Measurements from ENCODE around the gene AGAP2.
A peak's percentile ranks its signal among the peaks of the same experiment; 100 is the strongest.

AGAP2 gene

DNA sequence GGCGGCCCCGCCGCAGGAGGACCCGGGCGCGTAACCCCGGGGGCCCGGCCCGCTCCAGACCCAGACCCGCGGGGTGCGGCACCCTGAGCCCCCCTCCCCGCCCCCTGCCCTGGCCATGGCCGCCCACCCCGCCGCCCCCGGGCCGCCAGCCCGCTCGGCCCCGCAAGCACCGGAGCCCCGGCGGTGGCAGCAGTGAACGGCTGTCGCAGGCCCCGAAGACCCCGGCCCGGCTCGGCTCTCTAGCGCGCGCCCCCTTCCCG, 16.6 kb upstream of the AGAP2 start:
- ChIA-PET CTCF (interaction anchor here (1.3 to 2.4 kb wide), 2 partner anchors 148 to 150 kb away, joined by 3 to 12 read pairs; no protein-coding TSS in a partner anchor), POLR2A (no interaction called here)
- no peak for DNase-seq (ENCODE audit: extremely low spot score)
- TF ChIP-seq, protein P1, sequence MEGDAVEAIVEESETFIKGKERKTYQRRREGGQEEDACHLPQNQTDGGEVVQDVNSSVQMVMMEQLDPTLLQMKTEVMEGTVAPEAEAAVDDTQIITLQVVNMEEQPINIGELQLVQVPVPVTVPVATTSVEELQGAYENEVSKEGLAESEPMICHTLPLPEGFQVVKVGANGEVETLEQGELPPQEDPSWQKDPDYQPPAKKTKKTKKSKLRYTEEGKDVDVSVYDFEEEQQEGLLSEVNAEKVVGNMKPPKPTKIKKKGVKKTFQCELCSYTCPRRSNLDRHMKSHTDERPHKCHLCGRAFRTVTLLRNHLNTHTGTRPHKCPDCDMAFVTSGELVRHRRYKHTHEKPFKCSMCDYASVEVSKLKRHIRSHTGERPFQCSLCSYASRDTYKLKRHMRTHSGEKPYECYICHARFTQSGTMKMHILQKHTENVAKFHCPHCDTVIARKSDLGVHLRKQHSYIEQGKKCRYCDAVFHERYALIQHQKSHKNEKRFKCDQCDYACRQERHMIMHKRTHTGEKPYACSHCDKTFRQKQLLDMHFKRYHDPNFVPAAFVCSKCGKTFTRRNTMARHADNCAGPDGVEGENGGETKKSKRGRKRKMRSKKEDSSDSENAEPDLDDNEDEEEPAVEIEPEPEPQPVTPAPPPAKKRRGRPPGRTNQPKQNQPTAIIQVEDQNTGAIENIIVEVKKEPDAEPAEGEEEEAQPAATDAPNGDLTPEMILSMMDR (IDR thresholded peaks at IDR 0.05; ENCODE audit: control extremely low read depth, extremely low read depth, low read depth, missing control alignments), result no peak

DNA sequence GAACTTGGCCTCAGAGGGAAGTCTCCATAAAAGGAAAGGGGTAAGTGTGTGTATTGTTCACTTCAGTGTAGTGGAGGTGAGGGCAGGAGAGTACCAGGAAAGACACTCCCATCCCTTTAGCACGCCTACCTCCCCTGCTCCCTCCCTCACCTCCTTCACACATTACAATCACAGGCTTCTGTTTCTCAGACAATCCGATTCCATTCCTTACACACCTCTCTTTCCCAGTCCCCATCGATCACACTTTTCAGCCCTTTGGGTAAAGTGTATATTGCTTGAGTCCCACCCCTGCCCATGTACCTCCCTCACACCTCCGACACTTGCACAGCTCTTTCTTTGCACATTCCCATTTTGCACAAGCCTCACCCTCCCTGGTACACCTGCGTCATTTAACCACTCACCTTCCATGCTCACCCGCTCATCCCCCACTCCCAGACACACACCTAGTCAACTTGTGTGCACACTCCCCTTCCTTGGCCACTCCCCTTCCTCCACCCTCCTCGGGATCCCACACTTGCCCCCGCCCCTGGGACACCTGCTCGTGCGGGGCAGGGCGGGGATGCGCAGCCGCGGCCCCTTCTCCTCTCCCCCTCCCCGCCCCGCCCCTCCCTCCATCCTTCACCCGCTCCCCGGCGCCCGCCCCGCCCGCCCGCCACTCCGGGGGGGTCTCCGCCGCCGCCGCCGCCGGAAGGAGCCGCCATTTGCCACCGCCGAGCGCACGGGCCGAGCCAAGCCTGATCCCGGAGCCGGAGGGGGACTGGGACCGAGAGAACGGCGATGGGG, 16.1 kb upstream of the AGAP2 start, which contains the start of gene MARCHF9:
MARCHF9 (plus strand) TSS at position 693 of the 783 bp plus-strand sequence. CDS start 426 bp downstream, outside the sequence.
- TF ChIP-seq, protein P1 (IDR thresholded peaks at IDR 0.05; ENCODE audit: control extremely low read depth, extremely low read depth, low read depth, missing control alignments), result no peak
- CTCF ChIA-PET, result interaction anchor here (0.9 to 2.4 kb wide), 5 partner anchors 10 to 268 kb away, joined by 3 to 12 read pairs (median 3); partner anchors contain the start of gene TSPAN31
- peak; percentile 86 for DNase-seq (ENCODE audit: extremely low spot score)

DNA sequence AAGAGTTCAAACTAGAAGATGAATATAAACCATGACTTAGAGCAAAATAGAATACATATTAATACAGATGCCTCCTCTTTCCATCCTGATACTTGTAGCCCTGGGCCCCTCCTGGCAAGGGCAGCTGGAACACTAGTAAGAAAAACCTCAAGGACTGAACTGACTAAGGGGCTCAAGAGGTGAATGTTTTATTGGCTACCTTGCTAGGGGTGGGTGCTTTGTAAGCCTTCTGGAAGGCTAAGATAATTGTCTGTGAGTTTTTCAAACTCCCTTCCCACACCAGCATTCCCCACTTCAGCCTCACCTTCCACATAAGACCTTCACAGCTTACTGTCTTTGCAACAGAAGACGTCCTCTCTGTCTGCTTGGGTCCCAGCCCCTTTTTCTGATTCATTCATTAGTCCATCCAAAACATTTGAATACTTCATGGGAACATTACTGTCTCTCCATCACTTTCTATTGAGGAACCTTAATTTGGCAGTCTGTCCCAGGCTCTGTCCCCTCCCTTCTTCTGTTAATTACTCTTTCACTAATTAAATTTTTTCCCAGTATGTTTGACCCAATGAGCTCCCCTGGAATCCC, 15.3 kb upstream of the AGAP2 start:
- CTCF ChIA-PET, result interaction anchor here (0.9 to 1.3 kb wide), 4 partner anchors 9 to 267 kb away, joined by 3 read pairs; partner anchors contain the start of gene TSPAN31
- TF ChIP-seq, protein P1 (IDR thresholded peaks at IDR 0.05; ENCODE audit: control extremely low read depth, extremely low read depth, low read depth, missing control alignments), result no peak
- DNase-seq (ENCODE audit: extremely low spot score), result no peak
- POLR2A ChIA-PET, result no interaction called here

More for the DNA sequence above, 16.1 kb upstream of the AGAP2 start, which contains the start of gene MARCHF9:
- POLR2A ChIA-PET, result no interaction called here

DNA sequence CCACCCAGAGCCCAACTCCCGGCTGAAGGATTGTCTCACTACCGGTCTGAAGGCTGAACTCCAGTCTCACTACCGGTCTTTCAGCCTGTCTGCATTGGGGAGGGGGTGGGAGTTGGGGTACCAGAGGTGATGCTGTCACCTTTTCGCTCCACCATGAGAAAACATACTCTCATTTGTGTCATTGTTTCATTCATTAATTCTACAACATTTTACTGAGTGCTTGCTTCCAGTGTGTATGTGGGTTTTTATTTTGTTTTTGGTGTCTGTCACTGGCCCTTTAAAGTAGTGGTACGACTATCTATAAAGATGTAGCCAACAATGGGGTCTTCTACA, 14.1 kb upstream of the AGAP2 start:
- POLR2A ChIA-PET, result no interaction called here
- CTCF ChIA-PET, result interaction anchor here (1.2 kb wide), 1 partner anchor 294 kb away, joined by 3 read pairs; the partner anchor contains the start of gene GLI1
- TF ChIP-seq, protein P1 (IDR thresholded peaks at IDR 0.05; ENCODE audit: control extremely low read depth, extremely low read depth, low read depth, missing control alignments), result no peak
- no peak for DNase-seq (ENCODE audit: extremely low spot score)

DNA sequence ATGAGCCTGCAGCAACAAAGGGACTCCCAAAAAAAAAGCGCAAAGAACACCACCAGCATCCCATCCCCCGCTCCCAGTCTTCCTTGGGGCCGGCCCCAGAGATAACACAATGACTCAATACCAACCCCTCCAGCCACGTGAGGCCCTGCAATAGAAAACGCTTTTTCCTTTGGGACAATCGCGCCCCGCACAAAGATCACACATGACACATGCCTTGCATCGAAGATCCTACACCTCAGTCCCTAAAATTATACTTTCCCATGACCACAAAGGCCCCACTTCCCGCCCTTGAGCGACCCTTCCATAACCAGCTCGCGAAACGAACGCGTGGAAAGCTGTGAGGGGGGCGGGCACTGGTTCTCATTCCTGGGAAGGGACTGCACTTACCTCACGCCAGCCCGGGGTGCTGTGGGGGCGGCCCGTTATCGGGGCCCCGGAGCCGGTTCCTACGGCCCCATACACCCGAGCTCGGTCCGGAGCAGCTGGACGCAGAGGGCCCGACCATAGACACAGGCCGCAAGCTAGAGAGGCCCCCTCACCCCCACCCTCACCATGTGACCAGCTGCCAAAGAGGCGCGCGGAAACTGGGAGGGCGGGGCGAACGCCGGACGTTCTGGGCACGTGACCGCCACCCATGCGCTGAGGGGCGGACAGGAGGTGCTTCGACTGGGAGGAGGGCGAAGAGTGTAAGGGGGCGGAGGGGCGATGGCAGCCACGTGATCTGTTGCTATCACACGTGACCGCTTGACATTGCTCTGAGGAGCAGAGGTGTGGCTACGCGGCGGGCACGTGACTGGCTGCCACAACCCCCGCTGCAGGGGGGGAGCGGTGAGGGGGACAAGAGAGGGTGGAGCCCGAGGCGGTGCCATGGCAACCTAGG, 13.5 kb upstream of the AGAP2 start, which contains the start of gene CDK4:
CDK4 (minus strand) TSS at position 523 of the 880 bp plus-strand sequence. CDS start 593 bp downstream, outside the sequence.
- TF ChIP-seq, protein P1 (IDR thresholded peaks at IDR 0.05; ENCODE audit: control extremely low read depth, extremely low read depth, low read depth, missing control alignments), result no peak
- DNase-seq (ENCODE audit: extremely low spot score), result peak; percentile 97
- ChIA-PET CTCF (interaction anchor here (0.8 to 1.2 kb wide), 4 partner anchors 9 to 293 kb away, joined by 3 read pairs; partner anchors contain the start of gene GLI1), POLR2A (no interaction called here)

DNA sequence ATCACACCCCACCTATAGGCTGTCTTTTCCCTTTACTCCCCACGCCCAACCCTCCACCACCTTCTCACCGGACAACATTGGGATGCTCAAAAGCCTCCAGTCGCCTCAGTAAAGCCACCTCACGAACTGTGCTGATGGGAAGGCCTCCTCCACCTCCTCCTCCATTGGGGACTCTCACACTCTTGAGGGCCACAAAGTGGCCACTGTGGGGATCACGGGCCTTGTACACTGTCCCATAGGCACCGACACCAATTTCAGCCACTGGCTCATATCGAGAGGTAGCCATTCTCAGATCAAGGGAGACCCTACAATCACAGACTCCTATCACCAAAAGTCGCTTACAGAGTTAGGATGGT, 12.9 kb upstream of the AGAP2 start:
- POLR2A ChIA-PET, result no interaction called here
- TF ChIP-seq, protein P1 (IDR thresholded peaks at IDR 0.05; ENCODE audit: control extremely low read depth, extremely low read depth, low read depth, missing control alignments), result no peak
- DNase-seq (ENCODE audit: extremely low spot score), result no peak
- CTCF ChIA-PET, result interaction anchor here (1.0 to 1.7 kb wide), 3 partner anchors 10 to 292 kb away, joined by 3 to 9 read pairs (median 3); partner anchors contain the start of gene GLI1
